Myocyte (in vitro differentiated cells): Measurements from ENCODE around the gene POLR3A. TPM values are rescaled to one million over a fixed set of nuclear protein-coding genes. Genes with fewer than 3 reads are reported as not detected.
A peak's percentile ranks its signal among the peaks of the same experiment; 100 is the strongest.

ENCODE experiments used
- DNase-seq: peaks from one replicate; pipeline ENCODE4 v3.0.0-alpha.2; 2012; ENCODE audit warnings: low read depth
- total RNA-seq: library from RNA; depleted of rRNA; stranded (reverse); fragments of >200 nt; gene quantifications from 2 replicates; pipeline ENCODE4 v1.2.3, GENCODE V29; 2014

The POLR3A gene
- total RNA-seq, 1 donor from 2014 or later, result 13.2 TPM

- no peak for DNase-seq
These were observed 69.3 kb downstream of the POLR3A start for GRCh38 chr10:77959887-77960455.

- no peak for DNase-seq
These were observed 69.9 kb downstream of the POLR3A start for GRCh38 chr10:77959384-77959783.

GRCh38 chr10:77955136-77955535 lies 74.2 kb downstream of the POLR3A start:
- no peak for DNase-seq

GRCh38 chr10:77949167-77949566 lies 80.1 kb downstream of the POLR3A start:
- no peak for DNase-seq

- no peak for DNase-seq
These were observed 83.2 kb downstream of the POLR3A start for GRCh38 chr10:77946084-77946483.

- no peak for DNase-seq
These were observed 84.8 kb downstream of the POLR3A start for GRCh38 chr10:77944519-77944918.

- peak; percentile 60 for DNase-seq
These were observed 86.0 kb downstream of the POLR3A start for GRCh38 chr10:77943121-77943901.

- no peak for DNase-seq
These were observed 87.5 kb downstream of the POLR3A start for GRCh38 chr10:77941790-77942189.

GRCh38 chr10:77940627-77941026 lies 88.7 kb downstream of the POLR3A start:
- DNase-seq, result no peak

- DNase-seq, result no peak
These were observed 89.1 kb downstream of the POLR3A start for GRCh38 chr10:77940225-77940624.

GRCh38 chr10:77939561-77940001 lies 89.7 kb downstream of the POLR3A start:
- DNase-seq, result peak; percentile 60

GRCh38 chr10:77936697-77937567 lies 92.4 kb downstream of the POLR3A start:
- DNase-seq, result no peak

GRCh38 chr10:77932016-77932715 lies 97.1 kb downstream of the POLR3A start:
- no peak for DNase-seq

- no peak for DNase-seq
These were observed 101.7 kb downstream of the POLR3A start for GRCh38 chr10:77927402-77928246.

GRCh38 chr10:77926566-77927401 lies 102.5 kb downstream of the POLR3A start, which contains the start of gene DLG5:
Gene DLG5, minus strand, starts transcription at chr10:77926755. Its CDS starts 235 bp downstream, at chr10:77926520.
- peak; percentile 64 for DNase-seq

- peak; percentile 27 for DNase-seq
These were observed 103.3 kb downstream of the POLR3A start for GRCh38 chr10:77925795-77926565.

GRCh38 chr10:77925410-77925794 lies 103.9 kb downstream of the POLR3A start:
- peak; percentile 57 for DNase-seq

GRCh38 chr10:77922566-77923179 lies 106.6 kb downstream of the POLR3A start:
- no peak for DNase-seq
